ENCODE measurements around the gene SOX6. TPM values are rescaled to one million over a fixed set of nuclear protein-coding genes. Genes with fewer than 3 reads are reported as not detected.

Gene SOX6
- total RNA-seq, 1 donor from 2014 or later = not detected

- no peaks in the 10 kb centered on the region for H3K9me3 Mint-ChIP-seq
- intact Hi-C loops (cut with micrococcal nuclease) = no loop called here
- no peaks in the 10 kb centered on the region for H3K27me3 Mint-ChIP-seq (ENCODE audit: insufficient read depth)
- H3K36me3 Mint-ChIP-seq (ENCODE audit: low read depth) = no peaks in the 10 kb centered on the region
- no peak overlapping the region for H3K4me3 Mint-ChIP-seq
- no peak overlapping the region for H3K27ac Mint-ChIP-seq
- H3K4me1 Mint-ChIP-seq (ENCODE audit: low read depth) = no peaks in the 10 kb centered on the region
- DNase-seq (ENCODE audit: low spot score) = no peak
Observed at GRCh38 chr11:16009021-16009420, 347.3 kb downstream of the SOX6 start.

GRCh38 chr11:16007514-16007913 is 348.8 kb downstream of the SOX6 start:
- Mint-ChIP-seq H3K9me3 (no peaks in the 10 kb centered on the region), H3K27ac (no peak overlapping the region), H3K36me3 (ENCODE audit: low read depth) (no peaks in the 10 kb centered on the region), H3K27me3 (ENCODE audit: insufficient read depth) (no peaks in the 10 kb centered on the region), H3K4me3 (no peak overlapping the region), H3K4me1 (ENCODE audit: low read depth) (no peaks in the 10 kb centered on the region)
- intact Hi-C loops (cut with micrococcal nuclease) = no loop called here
- DNase-seq (ENCODE audit: low spot score) = no peak

DNA sequence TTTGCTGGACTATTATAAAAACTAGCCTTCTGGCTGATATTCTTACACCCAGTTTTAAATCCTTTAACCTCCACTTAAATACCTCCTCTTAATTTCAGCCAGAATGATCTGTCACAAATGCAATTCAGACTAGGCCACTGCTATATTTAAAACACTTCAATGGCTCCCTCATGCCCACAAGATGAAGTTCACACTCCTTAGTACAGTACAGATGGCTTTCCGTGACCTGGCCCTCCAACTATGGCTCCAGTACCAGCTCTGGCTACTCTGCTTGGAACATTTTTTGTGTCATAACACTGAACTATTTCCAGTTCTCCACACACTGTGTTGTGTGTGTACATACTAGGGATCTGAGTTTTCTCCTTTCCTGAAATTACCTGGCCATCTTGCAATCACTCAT is 353.4 kb downstream of the SOX6 start:
- Mint-ChIP-seq H3K4me3 (no peak overlapping the region), H3K36me3 (ENCODE audit: low read depth) (no peaks in the 10 kb centered on the region), H3K4me1 (ENCODE audit: low read depth) (no peaks in the 10 kb centered on the region), H3K27me3 (ENCODE audit: insufficient read depth) (no peaks in the 10 kb centered on the region), H3K9me3 (no peaks in the 10 kb centered on the region), H3K27ac (no peak overlapping the region)
- intact Hi-C loops (cut with micrococcal nuclease) = no loop called here
- DNase-seq (ENCODE audit: low spot score) = no peak

GRCh38 chr11:16001899-16002426 is 354.4 kb downstream of the SOX6 start:
- Mint-ChIP-seq H3K4me1 (ENCODE audit: low read depth) (no peaks in the 10 kb centered on the region), H3K27me3 (ENCODE audit: insufficient read depth) (no peaks in the 10 kb centered on the region), H3K9me3 (no peaks in the 10 kb centered on the region), H3K27ac (no peak overlapping the region), H3K4me3 (no peak overlapping the region), H3K36me3 (ENCODE audit: low read depth) (no peaks in the 10 kb centered on the region)
- no peak for DNase-seq (ENCODE audit: low spot score)
- intact Hi-C loops (cut with micrococcal nuclease) = no loop called here

DNA sequence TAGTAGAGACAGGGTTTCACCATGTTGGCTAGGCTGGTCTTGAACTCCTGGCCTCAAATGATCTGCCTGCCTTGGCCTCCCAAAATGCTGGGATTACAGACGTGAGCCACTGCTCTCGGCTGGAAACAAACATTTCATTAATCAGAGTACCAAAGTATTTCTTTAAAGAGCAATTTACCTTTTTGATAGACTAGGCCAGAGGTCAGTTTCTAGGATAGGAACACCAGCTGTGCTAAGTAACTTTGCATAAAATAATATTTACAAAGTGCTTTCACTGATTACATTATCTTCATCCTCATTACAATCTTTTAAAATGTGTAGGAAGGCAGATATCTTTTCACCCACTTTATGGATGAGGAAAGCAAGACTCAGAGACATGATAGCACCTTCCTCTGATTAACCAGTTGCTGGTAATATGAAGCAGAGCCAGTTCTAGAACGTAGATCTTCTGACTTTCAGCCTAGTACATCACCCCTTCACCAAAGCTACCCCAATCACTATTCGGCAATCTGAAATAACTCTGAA is 355.2 kb downstream of the SOX6 start:
- intact Hi-C loops (cut with micrococcal nuclease) = no loop called here
- DNase-seq (ENCODE audit: low spot score) = no peak
- Mint-ChIP-seq H3K4me3 (no peak overlapping the region), H3K27me3 (ENCODE audit: insufficient read depth) (no peaks in the 10 kb centered on the region), H3K4me1 (ENCODE audit: low read depth) (no peaks in the 10 kb centered on the region), H3K36me3 (ENCODE audit: low read depth) (no peaks in the 10 kb centered on the region), H3K27ac (no peak overlapping the region), H3K9me3 (no peaks in the 10 kb centered on the region)

GRCh38 chr11:16000065-16000464 is 356.3 kb downstream of the SOX6 start:
- DNase-seq (ENCODE audit: low spot score) = no peak
- no peaks in the 10 kb centered on the region for H3K36me3 Mint-ChIP-seq (ENCODE audit: low read depth)
- H3K4me3 Mint-ChIP-seq = no peak overlapping the region
- H3K27me3 Mint-ChIP-seq (ENCODE audit: insufficient read depth) = peaks cover 2% of the 10 kb centered on the region
- no peaks in the 10 kb centered on the region for H3K4me1 Mint-ChIP-seq (ENCODE audit: low read depth)
- no peaks in the 10 kb centered on the region for H3K9me3 Mint-ChIP-seq
- intact Hi-C loops (cut with micrococcal nuclease) = no loop called here
- no peak overlapping the region for H3K27ac Mint-ChIP-seq

DNA sequence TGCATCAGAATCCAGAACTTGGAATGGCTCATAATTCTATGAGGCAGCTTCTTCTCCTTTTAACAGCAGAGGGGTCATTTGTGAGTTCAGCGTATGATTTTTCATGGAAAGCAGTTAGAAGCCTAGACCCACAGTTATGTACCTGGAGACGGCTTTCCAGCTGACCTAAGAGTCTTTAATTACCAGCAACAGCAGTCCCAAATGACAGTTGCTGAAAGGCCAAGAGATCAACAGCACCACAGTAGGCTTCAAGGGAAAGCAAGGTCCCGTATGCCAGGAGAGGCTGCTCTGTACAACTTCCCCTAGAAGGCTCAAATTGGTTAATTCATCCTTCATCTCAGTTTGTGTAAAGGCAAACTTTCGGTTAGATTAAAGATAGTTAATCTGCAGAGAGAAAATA is 363.0 kb downstream of the SOX6 start:
- H3K4me1 Mint-ChIP-seq (ENCODE audit: low read depth) = no peaks in the 10 kb centered on the region
- H3K27me3 Mint-ChIP-seq (ENCODE audit: insufficient read depth) = peaks cover 2% of the 10 kb centered on the region
- H3K36me3 Mint-ChIP-seq (ENCODE audit: low read depth) = no peaks in the 10 kb centered on the region
- no peak overlapping the region for H3K4me3 Mint-ChIP-seq
- no peak for DNase-seq (ENCODE audit: low spot score)
- no peaks in the 10 kb centered on the region for H3K9me3 Mint-ChIP-seq
- intact Hi-C loops (cut with micrococcal nuclease) = no loop called here
- no peak overlapping the region for H3K27ac Mint-ChIP-seq

DNA sequence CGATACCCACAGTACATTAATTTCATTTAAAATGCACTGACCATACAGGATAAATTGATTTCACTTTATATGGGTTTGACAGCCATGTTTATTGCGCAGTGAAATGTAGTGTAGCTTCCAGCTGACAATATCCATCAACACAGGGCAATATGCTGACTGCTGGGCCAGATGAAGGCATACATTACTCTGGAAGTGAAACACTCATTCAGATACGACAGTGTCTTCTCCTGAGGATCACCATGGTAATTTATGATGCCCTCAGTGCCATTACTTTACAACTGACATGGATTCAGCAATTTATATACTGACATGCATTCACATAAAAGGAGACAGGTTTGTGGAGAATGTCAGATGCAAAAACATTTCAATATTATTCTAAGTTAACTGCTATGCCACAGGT is 365.1 kb downstream of the SOX6 start:
- H3K27me3 Mint-ChIP-seq (ENCODE audit: insufficient read depth) = peaks cover 2% of the 10 kb centered on the region
- no peaks in the 10 kb centered on the region for H3K36me3 Mint-ChIP-seq (ENCODE audit: low read depth)
- no peaks in the 10 kb centered on the region for H3K9me3 Mint-ChIP-seq
- no peak overlapping the region for H3K27ac Mint-ChIP-seq
- no peak overlapping the region for H3K4me3 Mint-ChIP-seq
- no peaks in the 10 kb centered on the region for H3K4me1 Mint-ChIP-seq (ENCODE audit: low read depth)
- intact Hi-C loops (cut with micrococcal nuclease) = no loop called here
- DNase-seq (ENCODE audit: low spot score) = no peak

DNA sequence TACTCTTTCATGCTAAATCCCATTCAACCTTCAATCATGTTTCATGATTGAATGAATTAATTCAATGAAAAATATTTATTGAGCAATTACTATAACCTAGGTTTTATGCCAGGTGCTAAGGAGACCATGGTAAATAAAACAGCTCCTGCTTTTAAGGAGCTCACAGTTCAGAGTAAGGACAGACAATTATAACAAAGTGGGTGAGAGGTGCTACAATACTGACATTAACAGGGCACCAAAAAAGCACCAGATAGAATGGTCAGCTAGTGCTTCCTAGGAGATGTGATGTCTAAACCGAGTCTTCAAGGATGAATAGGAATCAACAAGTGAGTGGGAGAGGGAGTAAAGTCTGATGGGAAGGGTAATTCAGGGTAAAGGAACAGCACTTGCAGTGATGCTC is 366.7 kb downstream of the SOX6 start:
- no peaks in the 10 kb centered on the region for H3K27me3 Mint-ChIP-seq (ENCODE audit: insufficient read depth)
- no peaks in the 10 kb centered on the region for H3K9me3 Mint-ChIP-seq
- H3K27ac Mint-ChIP-seq = no peak overlapping the region
- H3K4me3 Mint-ChIP-seq = no peak overlapping the region
- no peak for DNase-seq (ENCODE audit: low spot score)
- H3K36me3 Mint-ChIP-seq (ENCODE audit: low read depth) = no peaks in the 10 kb centered on the region
- no peaks in the 10 kb centered on the region for H3K4me1 Mint-ChIP-seq (ENCODE audit: low read depth)
- intact Hi-C loops (cut with micrococcal nuclease) = no loop called here

DNA sequence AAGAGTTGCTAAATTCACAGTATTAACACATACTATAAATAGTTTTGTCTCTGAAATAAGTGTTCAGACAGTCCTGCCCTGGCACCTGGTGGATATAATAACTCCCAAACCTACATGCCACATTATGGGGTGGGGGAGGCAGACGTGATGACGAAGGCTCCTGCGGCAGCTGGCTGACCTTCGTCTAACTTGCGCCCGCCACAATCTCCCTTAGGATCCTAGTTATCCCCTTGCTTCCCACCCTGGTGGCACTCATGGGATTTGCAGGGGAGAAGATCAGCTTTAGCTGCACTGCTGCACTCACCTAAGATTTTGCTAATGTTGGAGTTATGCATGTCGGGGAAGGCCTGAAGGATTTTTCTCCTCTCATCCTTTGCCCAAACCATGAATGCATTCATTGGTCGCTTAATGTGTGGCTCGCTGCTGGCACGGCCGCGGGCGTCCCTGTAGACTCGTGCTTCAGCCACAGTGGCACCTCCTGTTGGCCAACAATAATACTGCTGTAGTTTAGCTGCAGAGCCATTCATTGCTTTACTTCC is 367.6 kb downstream of the SOX6 start:
- DNase-seq (ENCODE audit: low spot score) = no peak
- H3K4me3 Mint-ChIP-seq = no peak overlapping the region
- H3K4me1 Mint-ChIP-seq (ENCODE audit: low read depth) = no peaks in the 10 kb centered on the region
- no peak overlapping the region for H3K27ac Mint-ChIP-seq
- intact Hi-C loops (cut with micrococcal nuclease) = no loop called here
- no peaks in the 10 kb centered on the region for H3K27me3 Mint-ChIP-seq (ENCODE audit: insufficient read depth)
- no peaks in the 10 kb centered on the region for H3K9me3 Mint-ChIP-seq
- H3K36me3 Mint-ChIP-seq (ENCODE audit: low read depth) = no peaks in the 10 kb centered on the region

- Mint-ChIP-seq H3K36me3 (ENCODE audit: low read depth) (no peaks in the 10 kb centered on the region), H3K4me1 (ENCODE audit: low read depth) (no peaks in the 10 kb centered on the region), H3K27ac (no peak overlapping the region), H3K9me3 (no peaks in the 10 kb centered on the region), H3K4me3 (no peak overlapping the region), H3K27me3 (ENCODE audit: insufficient read depth) (no peaks in the 10 kb centered on the region)
- intact Hi-C loops (cut with micrococcal nuclease) = no loop called here
- no peak for DNase-seq (ENCODE audit: low spot score)
Observed at GRCh38 chr11:15988016-15988550, 368.3 kb downstream of the SOX6 start.

- Mint-ChIP-seq H3K36me3 (ENCODE audit: low read depth) (no peaks in the 10 kb centered on the region), H3K9me3 (no peaks in the 10 kb centered on the region), H3K27me3 (ENCODE audit: insufficient read depth) (no peaks in the 10 kb centered on the region), H3K27ac (no peak overlapping the region), H3K4me1 (ENCODE audit: low read depth) (no peaks in the 10 kb centered on the region), H3K4me3 (no peak overlapping the region)
- DNase-seq (ENCODE audit: low spot score) = no peak
- intact Hi-C loops (cut with micrococcal nuclease) = no loop called here
Observed at GRCh38 chr11:15987046-15987445, 369.3 kb downstream of the SOX6 start.

- H3K27me3 Mint-ChIP-seq (ENCODE audit: insufficient read depth) = no peaks in the 10 kb centered on the region
- H3K4me1 Mint-ChIP-seq (ENCODE audit: low read depth) = no peaks in the 10 kb centered on the region
- no peaks in the 10 kb centered on the region for H3K36me3 Mint-ChIP-seq (ENCODE audit: low read depth)
- intact Hi-C loops (cut with micrococcal nuclease) = no loop called here
- DNase-seq (ENCODE audit: low spot score) = no peak
- no peak overlapping the region for H3K4me3 Mint-ChIP-seq
- H3K9me3 Mint-ChIP-seq = no peaks in the 10 kb centered on the region
- H3K27ac Mint-ChIP-seq = no peak overlapping the region
Observed at GRCh38 chr11:15985860-15986139, 370.5 kb downstream of the SOX6 start.

Data from activated T-helper 1 cell treated with anti-CD3 and anti-CD28 coated beads, Interleukin-12 subunit alpha, Interleukin-12 subunit beta, Interleukin-2, Interleukin-4 antibody, amounts not matched to agents 30 ng/mL and 10 ng/mL and 1 ng/mL, durations not matched to agents 14 hours and 24 hours and 36 hours (primary cell).